ENCODE measurements around the gene NR2E3.

- no peak for TF ChIP-seq FOXA1 (IDR thresholded peaks at IDR 0.05)
- TF ChIP-seq BHLHE40 (IDR thresholded peaks at IDR 0.05; ENCODE audit: borderline replicate concordance), result no peak
- TF ChIP-seq SP1 (IDR thresholded peaks at IDR 0.05), result no peak
- no peak for TF ChIP-seq ZNF384 (IDR thresholded peaks at IDR 0.05)
- TF ChIP-seq ELF4 (IDR thresholded peaks at IDR 0.05), result no peak
- TF ChIP-seq HDGF (IDR thresholded peaks at IDR 0.05; ENCODE audit: borderline replicate concordance), result no peak
- no peak for TF ChIP-seq TARDBP (IDR thresholded peaks at IDR 0.05)
Observed at GRCh38 chr15:71776304-71776703, 34.0 kb upstream of the NR2E3 start.
